Lower leg skin (tissue), 3 donors: Measurements from ENCODE around the gene DENND1C.

Experiments
- POLR2A ChIP-seq, 2 donors: fragments of 450-650 bp; IDR thresholded peaks; one replicate each; pipeline ENCODE4 v1.6.1; 2016 to 2017; ENCODE audit warnings: antibody characterized with exemption in 2 of 2, mild to moderate bottlenecking in 1 of 2, moderate library complexity in 1 of 2
- TF ChIP-seq, protein P1 (sequence below), 3 donors: fragments of 450-650 bp; IDR thresholded peaks; one replicate each; pipeline ENCODE4 v1.5.1; 2016; ENCODE audit warnings: antibody characterized with exemption in 3 of 3, mild to moderate bottlenecking in 3 of 3, moderate library complexity in 2 of 3

DNA sequence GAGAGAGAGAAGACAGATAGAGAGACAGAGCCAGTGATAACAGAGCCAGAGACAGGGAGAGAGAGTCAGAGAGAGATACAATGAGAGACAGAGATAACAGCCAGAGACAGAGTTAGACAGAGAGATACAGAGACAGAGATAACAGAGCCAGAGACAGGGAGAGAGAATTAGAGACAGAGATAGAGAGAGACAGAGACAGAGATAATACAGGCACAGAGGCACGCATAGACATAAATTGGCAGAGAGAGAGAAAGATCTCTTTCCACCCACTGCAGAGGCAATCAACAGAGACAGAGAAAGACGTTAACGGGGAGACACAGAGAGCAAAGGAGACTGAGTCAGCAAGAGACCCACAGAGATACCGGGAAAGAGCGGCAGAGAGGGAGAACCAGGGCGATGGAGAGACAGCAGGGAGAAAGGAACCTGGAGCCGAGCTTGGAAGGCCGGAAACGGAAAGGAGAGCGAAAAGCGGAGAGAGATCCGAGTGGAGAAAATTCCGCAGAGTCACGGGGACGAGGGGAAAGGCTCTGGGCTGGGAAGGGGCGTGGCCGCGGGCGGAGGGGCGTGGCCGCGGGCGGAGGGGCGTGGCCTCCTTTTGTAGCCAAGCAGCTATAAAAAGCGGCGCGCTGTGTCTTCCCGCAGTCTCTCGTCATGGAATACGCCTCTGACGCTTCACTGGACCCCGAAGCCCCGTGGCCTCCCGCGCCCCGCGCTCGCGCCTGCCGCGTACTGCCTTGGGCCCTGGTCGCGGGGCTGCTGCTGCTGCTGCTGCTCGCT is 49.0 kb upstream of the DENND1C start, which contains the start of gene TNFSF9:
- TF ChIP-seq, protein P1, sequence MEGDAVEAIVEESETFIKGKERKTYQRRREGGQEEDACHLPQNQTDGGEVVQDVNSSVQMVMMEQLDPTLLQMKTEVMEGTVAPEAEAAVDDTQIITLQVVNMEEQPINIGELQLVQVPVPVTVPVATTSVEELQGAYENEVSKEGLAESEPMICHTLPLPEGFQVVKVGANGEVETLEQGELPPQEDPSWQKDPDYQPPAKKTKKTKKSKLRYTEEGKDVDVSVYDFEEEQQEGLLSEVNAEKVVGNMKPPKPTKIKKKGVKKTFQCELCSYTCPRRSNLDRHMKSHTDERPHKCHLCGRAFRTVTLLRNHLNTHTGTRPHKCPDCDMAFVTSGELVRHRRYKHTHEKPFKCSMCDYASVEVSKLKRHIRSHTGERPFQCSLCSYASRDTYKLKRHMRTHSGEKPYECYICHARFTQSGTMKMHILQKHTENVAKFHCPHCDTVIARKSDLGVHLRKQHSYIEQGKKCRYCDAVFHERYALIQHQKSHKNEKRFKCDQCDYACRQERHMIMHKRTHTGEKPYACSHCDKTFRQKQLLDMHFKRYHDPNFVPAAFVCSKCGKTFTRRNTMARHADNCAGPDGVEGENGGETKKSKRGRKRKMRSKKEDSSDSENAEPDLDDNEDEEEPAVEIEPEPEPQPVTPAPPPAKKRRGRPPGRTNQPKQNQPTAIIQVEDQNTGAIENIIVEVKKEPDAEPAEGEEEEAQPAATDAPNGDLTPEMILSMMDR (IDR thresholded peaks at IDR 0.05), result no peak
- TF ChIP-seq POLR2A (IDR thresholded peaks at IDR 0.05), result peak in 1 of 2 donors; percentile 57
